ENCODE data around the gene SMCHD1. TPM values are rescaled to one million over a fixed set of nuclear protein-coding genes. Genes with fewer than 3 reads are reported as not detected.
"Not testable (repeated sequence)": the region's sequence is repeated elsewhere in the genome, so short reads cannot be mapped to it uniquely, and the experiment has no call there.

SMCHD1 gene
- total RNA-seq, 1 experiment from 2014 or later: 46.3 TPM

- no peak for DNase-seq (ENCODE audit: extremely low read depth, low read depth)
These were observed 1.5 kb downstream of the SMCHD1 start for GRCh38 chr18:2656981-2657512.

- no peak for DNase-seq (ENCODE audit: extremely low read depth, low read depth)
These were observed 2.4 kb downstream of the SMCHD1 start for GRCh38 chr18:2657788-2658458.

GRCh38 chr18:2660849-2661248 is 5.3 kb downstream of the SMCHD1 start:
- DNase-seq (ENCODE audit: extremely low read depth, low read depth): not testable (repeated sequence)

GRCh38 chr18:2662288-2662687 is 6.8 kb downstream of the SMCHD1 start:
- DNase-seq (ENCODE audit: extremely low read depth, low read depth): not testable (repeated sequence)

GRCh38 chr18:2662990-2663389 is 7.5 kb downstream of the SMCHD1 start:
- DNase-seq (ENCODE audit: extremely low read depth, low read depth): no peak

- DNase-seq (ENCODE audit: extremely low read depth, low read depth): no peak
These were observed 16.9 kb downstream of the SMCHD1 start for GRCh38 chr18:2672410-2672809.

GRCh38 chr18:2672872-2673271 is 17.3 kb downstream of the SMCHD1 start:
- no peak for DNase-seq (ENCODE audit: extremely low read depth, low read depth)

GRCh38 chr18:2678933-2679332 is 23.4 kb downstream of the SMCHD1 start:
- not testable (repeated sequence) for DNase-seq (ENCODE audit: extremely low read depth, low read depth)

- DNase-seq (ENCODE audit: extremely low read depth, low read depth): no peak
These were observed 24.8 kb downstream of the SMCHD1 start for GRCh38 chr18:2680216-2680792.

- no peak for DNase-seq (ENCODE audit: extremely low read depth, low read depth)
These were observed 26.6 kb downstream of the SMCHD1 start for GRCh38 chr18:2681993-2682603.

- no peak for DNase-seq (ENCODE audit: extremely low read depth, low read depth)
These were observed 27.5 kb downstream of the SMCHD1 start for GRCh38 chr18:2683055-2683454.

GRCh38 chr18:2686349-2686968 is 30.9 kb downstream of the SMCHD1 start:
- no peak for DNase-seq (ENCODE audit: extremely low read depth, low read depth)

GRCh38 chr18:2687390-2688001 is 32.0 kb downstream of the SMCHD1 start:
- DNase-seq (ENCODE audit: extremely low read depth, low read depth): no peak

- no peak for DNase-seq (ENCODE audit: extremely low read depth, low read depth)
These were observed 37.0 kb downstream of the SMCHD1 start for GRCh38 chr18:2692508-2692907.

GRCh38 chr18:2697184-2697583 is 41.7 kb downstream of the SMCHD1 start:
- DNase-seq (ENCODE audit: extremely low read depth, low read depth): no peak

GRCh38 chr18:2699001-2699400 is 43.5 kb downstream of the SMCHD1 start:
- DNase-seq (ENCODE audit: extremely low read depth, low read depth): no peak

- no peak for DNase-seq (ENCODE audit: extremely low read depth, low read depth)
These were observed 49.0 kb downstream of the SMCHD1 start for GRCh38 chr18:2704541-2704940.

GRCh38 chr18:2706903-2707302 is 51.4 kb downstream of the SMCHD1 start:
- DNase-seq (ENCODE audit: extremely low read depth, low read depth): no peak

- DNase-seq (ENCODE audit: extremely low read depth, low read depth): no peak
These were observed 52.1 kb downstream of the SMCHD1 start for GRCh38 chr18:2707551-2708168.

- no peak for DNase-seq (ENCODE audit: extremely low read depth, low read depth)
These were observed 53.8 kb downstream of the SMCHD1 start for GRCh38 chr18:2709316-2709715.

- no peak for DNase-seq (ENCODE audit: extremely low read depth, low read depth)
These were observed 58.6 kb downstream of the SMCHD1 start for GRCh38 chr18:2714140-2714539.
